ENCODE results near the gene TRIM4. TPM values are rescaled to one million over a fixed set of nuclear protein-coding genes. Genes with fewer than 3 reads are reported as not detected.
"Not testable (repeated sequence)": the region's sequence is repeated elsewhere in the genome, so short reads cannot be mapped to it uniquely, and the experiment has no call there.

The TRIM4 gene
- total and polyA plus RNA-seq, 10 donors: 14.3 to 58.5 (median 36.1) TPM

- Histone ChIP-seq H3K4me3 (no peak overlapping the region), H3K9me3 (peaks cover 0 to 18% (median 9%) of the 10 kb centered on the region in 8 donors), H3K4me1 (no peaks in the 10 kb centered on the region), H3K36me3 (no peaks in the 10 kb centered on the region), H3K27me3 (replicated peaks in 1 of 7) (peaks cover 0 to 41% (median 0%) of the 10 kb centered on the region in 7 donors), H3K27ac (no peak overlapping the region)
- WGBS, 5 donors: 46 to 79% (median 56%) methylated on average over 3 of the region's 3 CpGs
- TF ChIP-seq CTCF (IDR thresholded peaks at IDR 0.05 in 8 of 11, conservative IDR thresholded peaks at IDR 0.05 in 3 of 11) (no peak), POLR2AphosphoS5 (IDR thresholded peaks at IDR 0.05) (no peak), POLR2A (IDR thresholded peaks at IDR 0.05) (no peak)
- no peak for DNase-seq
- intact Hi-C loops (cut with DNase I; ENCODE audit: low total_unique reads): no loop called here
These were observed 34.3 kb upstream of the TRIM4 start for GRCh38 chr7:99953649-99954048.

GRCh38 chr7:99952649-99953048 lies 33.3 kb upstream of the TRIM4 start:
- H3K27ac ChIP-seq; H3K4me1 ChIP-seq; intact Hi-C loops (cut with DNase I; ENCODE audit: low total_unique reads); DNase-seq; H3K4me3 ChIP-seq; H3K36me3 ChIP-seq: not testable (repeated sequence)
- WGBS, 5 donors: 78 to 96% (median 82%) methylated on average over 4 of the region's 4 CpGs
- peaks cover 0 to 41% (median 0%) of the 10 kb centered on the region in 7 donors for H3K27me3 ChIP-seq (replicated peaks in 1 of 7)
- peaks cover 0 to 18% (median 9%) of the 10 kb centered on the region in 8 donors for H3K9me3 ChIP-seq

GRCh38 chr7:99950819-99951218 lies 31.5 kb upstream of the TRIM4 start:
- WGBS, 5 donors: 89 to 92% (median 92%) methylated on average over 6 of the region's 6 CpGs
- peaks cover 0 to 18% (median 9%) of the 10 kb centered on the region in 8 donors for H3K9me3 ChIP-seq
- H3K36me3 ChIP-seq; intact Hi-C loops (cut with DNase I; ENCODE audit: low total_unique reads); DNase-seq; H3K4me1 ChIP-seq; H3K4me3 ChIP-seq; H3K27ac ChIP-seq: not testable (repeated sequence)
- H3K27me3 ChIP-seq (replicated peaks in 1 of 7): peaks cover 0 to 32% (median 0%) of the 10 kb centered on the region in 7 donors

GRCh38 chr7:99949645-99950228 lies 30.4 kb upstream of the TRIM4 start:
- peak in 2 of 11 experiments; percentile 30 for TF ChIP-seq CTCF (IDR thresholded peaks at IDR 0.05 in 8 of 11, conservative IDR thresholded peaks at IDR 0.05 in 3 of 11)
- no peak for TF ChIP-seq POLR2A (IDR thresholded peaks at IDR 0.05)
- no peak for TF ChIP-seq POLR2AphosphoS5 (IDR thresholded peaks at IDR 0.05)
- no peaks in the 10 kb centered on the region for H3K36me3 ChIP-seq
- intact Hi-C loops (cut with DNase I; ENCODE audit: low total_unique reads): no loop called here
- H3K9me3 ChIP-seq: peaks cover 0 to 18% (median 9%) of the 10 kb centered on the region in 8 donors
- no peak for DNase-seq
- H3K27ac ChIP-seq: no peak overlapping the region
- peaks cover 0 to 22% (median 0%) of the 10 kb centered on the region in 7 donors for H3K27me3 ChIP-seq (replicated peaks in 1 of 7)
- no peaks in the 10 kb centered on the region for H3K4me1 ChIP-seq
- H3K4me3 ChIP-seq: no peak overlapping the region
- 46 to 62% (median 50%) methylated on average over 3 of the region's 3 CpGs for WGBS, 5 donors

GRCh38 chr7:99947608-99948007 lies 28.3 kb upstream of the TRIM4 start:
- TF ChIP-seq POLR2A (IDR thresholded peaks at IDR 0.05) (no peak), POLR2AphosphoS5 (IDR thresholded peaks at IDR 0.05) (no peak), CTCF (IDR thresholded peaks at IDR 0.05 in 8 of 11, conservative IDR thresholded peaks at IDR 0.05 in 3 of 11) (no peak)
- Histone ChIP-seq H3K27me3 (replicated peaks in 1 of 7) (peaks cover 0 to 30% (median 0%) of the 10 kb centered on the region in 7 donors), H3K27ac (no peak overlapping the region), H3K4me3 (no peak overlapping the region), H3K9me3 (peaks cover 0 to 18% (median 9%) of the 10 kb centered on the region in 8 donors), H3K4me1 (no peaks in the 10 kb centered on the region), H3K36me3 (no peaks in the 10 kb centered on the region)
- WGBS, 5 donors: 73 to 100% (median 83%) methylated on average over 1 of the region's 1 CpG
- intact Hi-C loops (cut with DNase I; ENCODE audit: low total_unique reads): no loop called here
- no peak for DNase-seq
